Neutrophil (primary cell): Measurements from ENCODE around the gene DCC.

Source experiments
- H3K27ac ChIP-seq: fragments of 200-600 bp; sonication (generic); 2 replicates; pipeline ENCODE4 v1.5.1; 2016; ENCODE audit warnings: mild to moderate bottlenecking, moderate library complexity
- H3K27me3 ChIP-seq: fragments of 200-600 bp; sonication (generic); 2 replicates; pipeline ENCODE4 v1.6.0; 2016; ENCODE audit warnings: mild to moderate bottlenecking
- H3K36me3 ChIP-seq: fragments of 200-600 bp; sonication (generic); 2 replicates; pipeline ENCODE4 v1.5.1; 2017
- H3K4me1 ChIP-seq, 2 experiments: fragments of 200-600 bp in 1 of 2; sonication (generic) in 1 of 2; 1 replicate in 1 of 2; 2 replicates in 1 of 2; pipeline versions ENCODE4 v1.5.1 to v1.6.1; 2013 to 2016; ENCODE audit warnings: low read depth in 1 of 2, low read length in 1 of 2, mild to moderate bottlenecking in 1 of 2, moderate library complexity in 1 of 2; ENCODE audit not compliant: control insufficient read depth in 1 of 2, insufficient read depth in 1 of 2
- H3K4me3 ChIP-seq, 2 experiments: fragments of 200-600 bp in 1 of 2; sonication (generic) in 1 of 2; 1 replicate in 1 of 2; 2 replicates in 1 of 2; pipeline ENCODE4 v1.5.1; 2013 to 2016; ENCODE audit warnings: low read depth in 1 of 2, low read length in 1 of 2, mild to moderate bottlenecking in 1 of 2, moderate library complexity in 1 of 2
- H3K9me3 ChIP-seq: fragments of 200-600 bp; sonication (generic); 2 replicates; pipeline ENCODE4 v1.5.1; 2016
- CTCF ChIP-seq: fragments of 200-600 bp; sonication (generic); IDR thresholded peaks from 2 replicates; pipeline ENCODE4 v1.5.1; 2016; ENCODE audit warnings: antibody characterized with exemption

Gene DCC

GRCh38 chr18:52678034-52678433 lies 338.0 kb downstream of the DCC start:
- H3K4me3 ChIP-seq, result no peak overlapping the region
- H3K27ac ChIP-seq, result no peak overlapping the region
- no peaks in the 10 kb centered on the region for H3K36me3 ChIP-seq
- H3K9me3 ChIP-seq, result no peaks in the 10 kb centered on the region
- H3K27me3 ChIP-seq, result no peaks in the 10 kb centered on the region
- TF ChIP-seq CTCF, result no peak
- no peaks in the 10 kb centered on the region for H3K4me1 ChIP-seq

- Histone ChIP-seq H3K27me3 (no peaks in the 10 kb centered on the region), H3K36me3 (no peaks in the 10 kb centered on the region), H3K27ac (no peak overlapping the region), H3K4me3 (no peak overlapping the region), H3K4me1 (no peaks in the 10 kb centered on the region), H3K9me3 (no peaks in the 10 kb centered on the region)
- no peak for TF ChIP-seq CTCF
Measured at GRCh38 chr18:52678551-52678950, 338.6 kb downstream of the DCC start.

- Histone ChIP-seq H3K9me3 (no peaks in the 10 kb centered on the region), H3K27me3 (no peaks in the 10 kb centered on the region), H3K27ac (no peak overlapping the region), H3K4me3 (no peak overlapping the region), H3K4me1 (no peaks in the 10 kb centered on the region), H3K36me3 (no peaks in the 10 kb centered on the region)
- no peak for TF ChIP-seq CTCF
Measured at GRCh38 chr18:52679354-52679753, 339.4 kb downstream of the DCC start.

GRCh38 chr18:52682260-52682659 lies 342.3 kb downstream of the DCC start:
- Histone ChIP-seq H3K4me3 (no peak overlapping the region), H3K27ac (no peak overlapping the region), H3K9me3 (no peaks in the 10 kb centered on the region), H3K36me3 (no peaks in the 10 kb centered on the region), H3K27me3 (no peaks in the 10 kb centered on the region), H3K4me1 (no peaks in the 10 kb centered on the region)
- TF ChIP-seq CTCF, result no peak

GRCh38 chr18:52685316-52685715 lies 345.3 kb downstream of the DCC start:
- H3K4me3 ChIP-seq, result no peak overlapping the region
- H3K36me3 ChIP-seq, result no peaks in the 10 kb centered on the region
- no peak overlapping the region for H3K27ac ChIP-seq
- no peaks in the 10 kb centered on the region for H3K27me3 ChIP-seq
- no peaks in the 10 kb centered on the region for H3K9me3 ChIP-seq
- TF ChIP-seq CTCF, result no peak
- no peaks in the 10 kb centered on the region for H3K4me1 ChIP-seq

- Histone ChIP-seq H3K27me3 (no peaks in the 10 kb centered on the region), H3K4me3 (no peak overlapping the region), H3K36me3 (no peaks in the 10 kb centered on the region), H3K4me1 (no peaks in the 10 kb centered on the region), H3K27ac (no peak overlapping the region), H3K9me3 (no peaks in the 10 kb centered on the region)
- no peak for TF ChIP-seq CTCF
Measured at GRCh38 chr18:52691841-52692240, 351.8 kb downstream of the DCC start.
